ENCODE results near the gene BACH1. TPM values are rescaled to one million over a fixed set of nuclear protein-coding genes. Genes with fewer than 3 reads are reported as not detected.

Gene BACH1
- total and polyA plus RNA-seq, 2 of the 8 experiments (the other 6 are each of a cell fraction or from before 2014, with no cell fraction given) = 6.9 to 50.7 TPM

DNA sequence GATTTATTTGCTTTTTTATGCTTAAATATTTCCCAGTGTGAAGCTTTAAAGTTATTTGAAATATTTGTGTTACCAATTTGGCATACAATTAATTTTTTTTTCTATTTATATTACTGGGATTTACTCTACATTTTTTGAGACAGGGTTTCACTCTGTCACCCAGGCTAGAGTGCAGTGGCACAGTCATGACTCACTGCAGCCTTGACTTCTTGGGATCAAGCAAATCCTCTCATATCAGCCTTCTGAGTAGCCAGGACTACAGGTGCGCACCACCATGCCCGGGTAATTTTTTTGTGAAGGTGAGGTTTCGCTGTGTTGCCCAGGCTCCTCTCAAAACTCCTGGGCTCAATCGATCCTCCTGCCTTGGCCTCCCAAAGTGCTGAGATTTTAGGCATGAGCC lies 39.5 kb downstream of the BACH1 start:
- POLR2A ChIA-PET (ENCODE audit: partially characterized antibody) = no interaction called here
- Histone ChIP-seq H3K79me2 (ENCODE audit: control insufficient read depth in 1 of 2, insufficient read depth in 2 of 2, low read length in 2 of 2) (peaks cover 0 to 15% of the 10 kb centered on the region in 2 experiments; a peak in 1 of 4 replicates), H3K9ac (replicated peaks in 1 of 4; ENCODE audit: extremely low read depth in 1 of 4, low read depth in 3 of 4, low read length in 3 of 4) (no peak overlapping the region), H4K20me1 (replicated peaks in 1 of 2; ENCODE audit: control insufficient read depth in 1 of 2, insufficient read depth in 2 of 2, low read length in 2 of 2) (peaks cover 3 to 5% of the 10 kb centered on the region in 2 experiments), H3K14ac (ENCODE audit: insufficient read length) (no peak overlapping the region), H2BK20ac (ENCODE audit: low read length) (no peak overlapping the region), H3K56ac (replicated peaks; ENCODE audit: insufficient read length, low read depth, low read length) (no peak overlapping the region), H3K27ac (ENCODE audit: low read depth, low read length) (no peak overlapping the region), H3K9me3 (ENCODE audit: insufficient read depth in 2 of 2, low read depth in 1 of 2, low read length in 1 of 2) (no peaks in the 10 kb centered on the region), H3K4me2 (ENCODE audit: insufficient read depth in 1 of 2, low read depth in 2 of 2, low read length in 2 of 2) (no peak overlapping the region), H2BK15ac (ENCODE audit: low read length) (no peak overlapping the region), H3K23ac (ENCODE audit: insufficient read length) (no peak overlapping the region), H4K8ac (ENCODE audit: extremely low read depth, insufficient read depth, low read length) (no peak overlapping the region), H3K18ac (ENCODE audit: extremely low read depth, low read length) (no peak overlapping the region), H4K91ac (replicated peaks; ENCODE audit: insufficient read length, low read length) (no peak overlapping the region), H2AFZ (ENCODE audit: low read length) (no peak overlapping the region), H3K36me3 (ENCODE audit: control insufficient read depth in 2 of 4, insufficient read depth in 4 of 4, low read length in 3 of 4) (no peaks in the 10 kb centered on the region; a peak in 2 of 8 replicates), H2BK120ac (replicated peaks; ENCODE audit: low read depth, low read length) (no peak overlapping the region), H3K79me1 (ENCODE audit: low read depth, low read length) (no peaks in the 10 kb centered on the region), H3K4me1 (replicated peaks in 1 of 4; ENCODE audit: control insufficient read depth in 3 of 4, insufficient read depth in 4 of 4, low read length in 3 of 4) (no peaks in the 10 kb centered on the region), H2BK5ac (ENCODE audit: low read depth, low read length) (no peak overlapping the region), H2AK5ac (ENCODE audit: low read depth, low read length) (no peak overlapping the region), H3K4ac (replicated peaks; ENCODE audit: insufficient read length, low read depth, low read length) (no peak overlapping the region), H4K5ac (ENCODE audit: insufficient read length, low read depth, low read length) (no peak overlapping the region), H3K4me3 (ENCODE audit: extremely low read depth in 1 of 4, insufficient read depth in 2 of 4, low read depth in 3 of 4, low read length in 4 of 4) (no peak overlapping the region), H3K27me3 (replicated peaks in 1 of 4; ENCODE audit: control insufficient read depth in 3 of 4, extremely low read depth in 1 of 4, insufficient read depth in 3 of 4, low read length in 3 of 4) (no peaks in the 10 kb centered on the region), H2BK12ac (ENCODE audit: low read depth, low read length) (no peak overlapping the region), H3K23me2 (ENCODE audit: low read depth, low read length) (no peaks in the 10 kb centered on the region)
- no peak for DNase-seq (ENCODE audit: low read depth in 1 of 2, low spot score in 2 of 2)
- WGBS, 2 experiments (ENCODE audit: extremely low coverage in 1 of 2, insufficient coverage in 1 of 2, insufficient read length in 1 of 2, insufficient replicate concordance in 2 of 2, low coverage in 1 of 2, low lambda C conversion rate in 2 of 2, missing lambda C conversion rate in 1 of 2) = 98% methylated on average over 4 of the region's 4 CpGs; no CpG with 5 or more reads in 1 of the 2 experiments
- CTCF ChIA-PET (ENCODE audit: partially characterized antibody) = interaction anchor here (1.0 to 2.1 kb wide), 3 partner anchors 9 to 36 kb away, joined by 3 to 12 read pairs (median 3); no protein-coding TSS in a partner anchor
- TF ChIP-seq RBBP5 (IDR thresholded peaks at IDR 0.05; ENCODE audit: borderline replicate concordance, low read depth, low read length) (no peak), RAD21 (IDR thresholded peaks at IDR 0.05 in 1 of 2, conservative IDR thresholded peaks at IDR 0.05 in 1 of 2; ENCODE audit: low read depth in 2 of 2, low read length in 2 of 2) (no peak), SAP30 (IDR thresholded peaks at IDR 0.05; ENCODE audit: insufficient read depth, insufficient replicate concordance, low read length) (no peak), POLR2AphosphoS5 (IDR thresholded peaks at IDR 0.05; ENCODE audit: low read depth, low read length) (no peak), SP1 (IDR thresholded peaks at IDR 0.05; ENCODE audit: low read depth, low read length) (no peak), HDAC2 (IDR thresholded peaks at IDR 0.05; ENCODE audit: borderline replicate concordance in 1 of 2, low read depth in 2 of 2, low read length in 2 of 2) (no peak), GABPA (IDR thresholded peaks at IDR 0.05; ENCODE audit: borderline replicate concordance, insufficient read depth, low read length) (no peak), ZNF274 (IDR thresholded peaks at IDR 0.05; ENCODE audit: borderline replicate concordance, extremely low read depth, low read length) (no peak)
- TF ChIP-seq, protein P1, sequence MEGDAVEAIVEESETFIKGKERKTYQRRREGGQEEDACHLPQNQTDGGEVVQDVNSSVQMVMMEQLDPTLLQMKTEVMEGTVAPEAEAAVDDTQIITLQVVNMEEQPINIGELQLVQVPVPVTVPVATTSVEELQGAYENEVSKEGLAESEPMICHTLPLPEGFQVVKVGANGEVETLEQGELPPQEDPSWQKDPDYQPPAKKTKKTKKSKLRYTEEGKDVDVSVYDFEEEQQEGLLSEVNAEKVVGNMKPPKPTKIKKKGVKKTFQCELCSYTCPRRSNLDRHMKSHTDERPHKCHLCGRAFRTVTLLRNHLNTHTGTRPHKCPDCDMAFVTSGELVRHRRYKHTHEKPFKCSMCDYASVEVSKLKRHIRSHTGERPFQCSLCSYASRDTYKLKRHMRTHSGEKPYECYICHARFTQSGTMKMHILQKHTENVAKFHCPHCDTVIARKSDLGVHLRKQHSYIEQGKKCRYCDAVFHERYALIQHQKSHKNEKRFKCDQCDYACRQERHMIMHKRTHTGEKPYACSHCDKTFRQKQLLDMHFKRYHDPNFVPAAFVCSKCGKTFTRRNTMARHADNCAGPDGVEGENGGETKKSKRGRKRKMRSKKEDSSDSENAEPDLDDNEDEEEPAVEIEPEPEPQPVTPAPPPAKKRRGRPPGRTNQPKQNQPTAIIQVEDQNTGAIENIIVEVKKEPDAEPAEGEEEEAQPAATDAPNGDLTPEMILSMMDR (IDR thresholded peaks at IDR 0.05; ENCODE audit: control extremely low read depth in 1 of 3, insufficient read depth in 1 of 3, low read depth in 1 of 3, low read length in 3 of 3) = no peak
- TF ChIP-seq, protein P2, sequence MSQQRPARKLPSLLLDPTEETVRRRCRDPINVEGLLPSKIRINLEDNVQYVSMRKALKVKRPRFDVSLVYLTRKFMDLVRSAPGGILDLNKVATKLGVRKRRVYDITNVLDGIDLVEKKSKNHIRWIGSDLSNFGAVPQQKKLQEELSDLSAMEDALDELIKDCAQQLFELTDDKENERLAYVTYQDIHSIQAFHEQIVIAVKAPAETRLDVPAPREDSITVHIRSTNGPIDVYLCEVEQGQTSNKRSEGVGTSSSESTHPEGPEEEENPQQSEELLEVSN (IDR thresholded peaks at IDR 0.05) = no peak
- no peak for FAIRE-seq

Data from H1 (cell line).